Measurements from ENCODE around the gene PRKCD. TPM values are rescaled to one million over a fixed set of nuclear protein-coding genes. Genes with fewer than 3 reads are reported as not detected.

PRKCD gene
- total and polyA plus RNA-seq, 2 donors (not counting 1 experiment from before 2014, with no cell fraction given), result 46.7 to 68.8 TPM

DNA sequence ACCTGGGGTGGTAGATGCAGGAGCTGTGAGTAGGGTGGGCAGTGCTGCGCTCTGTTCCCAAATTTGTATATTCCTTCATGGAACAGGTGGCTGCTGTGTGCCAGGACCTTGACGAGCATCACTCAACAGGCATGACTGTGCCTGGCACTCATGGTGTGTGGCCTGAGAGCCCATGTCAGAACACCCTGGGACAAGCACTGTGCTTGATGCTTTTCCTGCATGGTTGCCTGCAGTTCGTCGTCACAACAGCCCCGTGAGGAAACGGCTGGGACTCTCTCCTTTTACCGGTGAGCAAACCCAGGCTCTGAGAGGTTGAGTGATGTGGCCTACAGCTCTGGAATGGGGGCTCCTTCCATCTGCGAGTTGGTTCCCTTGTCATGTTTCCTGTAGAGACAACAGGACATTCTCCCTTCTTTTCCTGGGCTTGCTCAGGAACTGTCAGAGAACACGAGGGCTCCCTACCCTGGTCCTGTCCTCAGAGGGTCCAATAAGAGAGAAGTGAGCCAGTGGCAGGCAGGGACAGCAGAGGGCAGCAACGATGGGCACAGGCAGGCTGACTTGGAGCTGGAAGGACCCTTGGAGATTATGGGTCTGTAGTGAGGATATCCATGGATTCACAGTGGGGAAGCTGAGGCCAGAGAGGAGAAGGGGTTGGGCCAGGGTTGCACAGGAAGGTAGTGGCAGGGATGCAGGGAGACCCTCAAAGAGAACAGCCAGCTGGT lies 37.4 kb downstream of the PRKCD start:
- CTCF ChIA-PET, result interaction anchor here (1.0 to 9.5 kb wide), 3 partner anchors 64 to 83 kb away, joined by 4 to 318 read pairs (median 262); no protein-coding TSS in a partner anchor
- H3K4me2 ChIP-seq (replicated peaks; ENCODE audit: low read depth, low read length, poor library complexity, severe bottlenecking), result no peak overlapping the region

DNA sequence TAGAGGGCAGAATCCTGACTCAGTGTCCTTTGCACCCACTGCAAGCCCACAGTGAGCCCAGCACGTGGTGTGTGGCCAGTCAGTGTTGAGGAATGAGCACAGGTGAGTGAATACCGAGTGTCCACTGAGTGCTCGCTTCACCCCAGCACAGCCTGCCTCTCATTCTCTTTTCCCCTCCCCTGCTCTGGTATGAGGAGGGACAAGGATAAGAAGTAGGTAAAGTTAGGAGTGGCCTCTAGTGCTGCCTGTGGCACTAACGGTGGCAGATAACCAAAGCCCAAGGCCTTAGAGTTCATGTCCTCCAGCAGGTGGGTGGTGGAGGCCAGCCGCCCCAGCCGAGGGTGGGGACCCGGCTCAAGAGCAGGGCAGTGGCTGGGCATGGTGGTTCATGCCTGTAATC lies 38.0 kb downstream of the PRKCD start:
- no peak overlapping the region for H3K27ac ChIP-seq (ENCODE audit: low read length in 2 of 2)
- WGBS (ENCODE audit: insufficient coverage), result 96% methylated on average over 4 of the region's 7 CpGs
- H3K79me2 ChIP-seq (ENCODE audit: control insufficient read depth, insufficient read depth, low read length), result no peaks in the 10 kb centered on the region
- H3K9ac ChIP-seq (ENCODE audit: low read length), result no peak overlapping the region
- no peak for TF ChIP-seq EZH2 (IDR thresholded peaks at IDR 0.05; ENCODE audit: borderline replicate concordance, insufficient read depth, low read depth, low read length, poor library complexity, severe bottlenecking)
- TF ChIP-seq, protein P1, sequence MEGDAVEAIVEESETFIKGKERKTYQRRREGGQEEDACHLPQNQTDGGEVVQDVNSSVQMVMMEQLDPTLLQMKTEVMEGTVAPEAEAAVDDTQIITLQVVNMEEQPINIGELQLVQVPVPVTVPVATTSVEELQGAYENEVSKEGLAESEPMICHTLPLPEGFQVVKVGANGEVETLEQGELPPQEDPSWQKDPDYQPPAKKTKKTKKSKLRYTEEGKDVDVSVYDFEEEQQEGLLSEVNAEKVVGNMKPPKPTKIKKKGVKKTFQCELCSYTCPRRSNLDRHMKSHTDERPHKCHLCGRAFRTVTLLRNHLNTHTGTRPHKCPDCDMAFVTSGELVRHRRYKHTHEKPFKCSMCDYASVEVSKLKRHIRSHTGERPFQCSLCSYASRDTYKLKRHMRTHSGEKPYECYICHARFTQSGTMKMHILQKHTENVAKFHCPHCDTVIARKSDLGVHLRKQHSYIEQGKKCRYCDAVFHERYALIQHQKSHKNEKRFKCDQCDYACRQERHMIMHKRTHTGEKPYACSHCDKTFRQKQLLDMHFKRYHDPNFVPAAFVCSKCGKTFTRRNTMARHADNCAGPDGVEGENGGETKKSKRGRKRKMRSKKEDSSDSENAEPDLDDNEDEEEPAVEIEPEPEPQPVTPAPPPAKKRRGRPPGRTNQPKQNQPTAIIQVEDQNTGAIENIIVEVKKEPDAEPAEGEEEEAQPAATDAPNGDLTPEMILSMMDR (IDR thresholded peaks at IDR 0.05), result no peak
- H3K9me3 Mint-ChIP-seq (ENCODE audit: insufficient read depth), result no peaks in the 10 kb centered on the region
- no peak overlapping the region for H3K4me3 ChIP-seq (ENCODE audit: control extremely low read depth in 1 of 5, extremely low read depth in 1 of 5, insufficient read depth in 1 of 5, low read depth in 2 of 5, low read length in 4 of 5)
- ATAC-seq (ENCODE audit: low read depth), result no peak
- CTCF ChIA-PET, result interaction anchor here (1.0 to 9.5 kb wide), 3 partner anchors 65 to 83 kb away, joined by 4 to 318 read pairs (median 262); no protein-coding TSS in a partner anchor
- H3K27me3 ChIP-seq (replicated peaks in 1 of 4; ENCODE audit: control extremely low read depth in 1 of 4, control insufficient read depth in 3 of 4, insufficient read depth in 4 of 4, low read length in 3 of 4), result no peaks in the 10 kb centered on the region
- no peak overlapping the region for H3K4me3 Mint-ChIP-seq
- POLR2A ChIA-PET, result no interaction called here
- peaks cover under 1 to 5% of the 10 kb centered on the region in 2 experiments for H3K36me3 ChIP-seq (replicated peaks in 1 of 2; ENCODE audit: control extremely low read depth in 1 of 2, control insufficient read depth in 1 of 2, extremely low read depth in 1 of 2, insufficient read depth in 2 of 2, low read length in 1 of 2)
- H3K4me1 ChIP-seq (ENCODE audit: control insufficient read depth in 2 of 2, insufficient read depth in 2 of 2, low read length in 2 of 2), result peaks cover 9 to 29% of the 10 kb centered on the region in 2 donors
- no peak overlapping the region for H2AFZ ChIP-seq (ENCODE audit: insufficient read depth, low read depth, low read length, poor library complexity, severe bottlenecking)
- no peaks in the 10 kb centered on the region for H3K9me3 ChIP-seq (ENCODE audit: control extremely low read depth in 1 of 3, control insufficient read depth in 2 of 3, insufficient read depth in 1 of 3, low read length in 2 of 3)
- H3K27me3 Mint-ChIP-seq, result no peaks in the 10 kb centered on the region
- H3K27ac Mint-ChIP-seq, result no peak overlapping the region
- H3K4me1 Mint-ChIP-seq, result peaks cover 18% of the 10 kb centered on the region
- no peaks in the 10 kb centered on the region for H4K20me1 ChIP-seq (ENCODE audit: control insufficient read depth, insufficient read depth, low read length, poor library complexity, severe bottlenecking)
- intact Hi-C loops (cut with micrococcal nuclease), result no loop called here
- no peak overlapping the region for H3K4me2 ChIP-seq (replicated peaks; ENCODE audit: low read depth, low read length, poor library complexity, severe bottlenecking)
- peak; percentile 3 for DNase-seq

More for the DNA sequence above, 37.4 kb downstream of the PRKCD start:
- DNase-seq, result peak; percentile 4
- WGBS (ENCODE audit: insufficient coverage), result 85% methylated on average over 7 of the region's 10 CpGs
- H3K9ac ChIP-seq (ENCODE audit: low read length), result no peak overlapping the region
- intact Hi-C loops (cut with micrococcal nuclease), result no loop called here
- peaks cover 2 to 10% of the 10 kb centered on the region in 2 experiments for H3K36me3 ChIP-seq (replicated peaks in 1 of 2; ENCODE audit: control extremely low read depth in 1 of 2, control insufficient read depth in 1 of 2, extremely low read depth in 1 of 2, insufficient read depth in 2 of 2, low read length in 1 of 2)
- no peaks in the 10 kb centered on the region for H3K27me3 Mint-ChIP-seq
- no peak overlapping the region for H3K4me3 ChIP-seq (ENCODE audit: control extremely low read depth in 1 of 5, extremely low read depth in 1 of 5, insufficient read depth in 1 of 5, low read depth in 2 of 5, low read length in 4 of 5)
- POLR2A ChIA-PET, result no interaction called here
- H3K9me3 Mint-ChIP-seq (ENCODE audit: insufficient read depth), result no peaks in the 10 kb centered on the region
- H3K4me3 Mint-ChIP-seq, result no peak overlapping the region
- H3K27ac ChIP-seq (ENCODE audit: low read length in 2 of 2), result no peak overlapping the region
- H4K20me1 ChIP-seq (ENCODE audit: control insufficient read depth, insufficient read depth, low read length, poor library complexity, severe bottlenecking), result no peaks in the 10 kb centered on the region
- ATAC-seq (ENCODE audit: low read depth), result no peak
- peaks cover 20% of the 10 kb centered on the region for H3K4me1 Mint-ChIP-seq
- no peak overlapping the region for H3K27ac Mint-ChIP-seq
- H3K9me3 ChIP-seq (ENCODE audit: control extremely low read depth in 1 of 3, control insufficient read depth in 2 of 3, insufficient read depth in 1 of 3, low read length in 2 of 3), result no peaks in the 10 kb centered on the region
- H2AFZ ChIP-seq (ENCODE audit: insufficient read depth, low read depth, low read length, poor library complexity, severe bottlenecking), result no peak overlapping the region
- TF ChIP-seq, protein P1 (IDR thresholded peaks at IDR 0.05), result no peak
- no peak for TF ChIP-seq EZH2 (IDR thresholded peaks at IDR 0.05; ENCODE audit: borderline replicate concordance, insufficient read depth, low read depth, low read length, poor library complexity, severe bottlenecking)
- H3K79me2 ChIP-seq (ENCODE audit: control insufficient read depth, insufficient read depth, low read length), result no peaks in the 10 kb centered on the region
- H3K27me3 ChIP-seq (replicated peaks in 1 of 4; ENCODE audit: control extremely low read depth in 1 of 4, control insufficient read depth in 3 of 4, insufficient read depth in 4 of 4, low read length in 3 of 4), result no peaks in the 10 kb centered on the region
- H3K4me1 ChIP-seq (ENCODE audit: control insufficient read depth in 2 of 2, insufficient read depth in 2 of 2, low read length in 2 of 2), result peaks cover 13 to 35% of the 10 kb centered on the region in 2 donors
